D341Med (cell line): ENCODE measurements around the gene SDSL.

ENCODE experiments used
- DNase-seq: peaks from one replicate; pipeline ENCODE4 v3.0.0; 2012; ENCODE audit warnings: low spot score

The SDSL gene

GRCh38 chr12:113420996-113421595 is 1.1 kb upstream of the SDSL start:
- DNase-seq, result no peak

GRCh38 chr12:113422886-113423669 is 898 bp downstream of the SDSL start:
- no peak for DNase-seq

GRCh38 chr12:113424456-113424855 is 2.3 kb downstream of the SDSL start:
- no peak for DNase-seq

- DNase-seq, result peak; percentile 81
These were observed 3.0 kb downstream of the SDSL start for GRCh38 chr12:113424915-113425823.

GRCh38 chr12:113425960-113426453 is 3.8 kb downstream of the SDSL start:
- DNase-seq, result no peak

- no peak for DNase-seq
These were observed 5.7 kb downstream of the SDSL start for GRCh38 chr12:113427882-113428281.

- DNase-seq, result no peak
These were observed 6.3 kb downstream of the SDSL start for GRCh38 chr12:113428482-113428881.

- DNase-seq, result no peak
These were observed 10.8 kb downstream of the SDSL start for GRCh38 chr12:113432986-113433385.

- DNase-seq, result no peak
These were observed 13.2 kb downstream of the SDSL start for GRCh38 chr12:113435367-113435766.

- DNase-seq, result no peak
These were observed 14.4 kb downstream of the SDSL start for GRCh38 chr12:113436586-113436985.

GRCh38 chr12:113436993-113437728 is 15.0 kb downstream of the SDSL start:
- DNase-seq, result no peak

GRCh38 chr12:113437729-113438100 is 15.5 kb downstream of the SDSL start:
- DNase-seq, result no peak

GRCh38 chr12:113438523-113439300 is 16.5 kb downstream of the SDSL start:
- no peak for DNase-seq

GRCh38 chr12:113439301-113439597 is 17.1 kb downstream of the SDSL start:
- no peak for DNase-seq

GRCh38 chr12:113439606-113440030 is 17.4 kb downstream of the SDSL start:
- peak; percentile 81 for DNase-seq

- no peak for DNase-seq
These were observed 18.2 kb downstream of the SDSL start for GRCh38 chr12:113440336-113440735.

GRCh38 chr12:113440947-113441782 is 19.0 kb downstream of the SDSL start:
- DNase-seq, result no peak

- no peak for DNase-seq
These were observed 20.9 kb downstream of the SDSL start for GRCh38 chr12:113443030-113443539.

- no peak for DNase-seq
These were observed 23.5 kb downstream of the SDSL start for GRCh38 chr12:113445544-113446171.

GRCh38 chr12:113448873-113449272 is 26.7 kb downstream of the SDSL start:
- no peak for DNase-seq
